IMR-90 (cell line): Measurements from ENCODE around the gene CCNL2. TPM values are rescaled to one million over a fixed set of nuclear protein-coding genes. Genes with fewer than 3 reads are reported as not detected.
"Not testable (repeated sequence)": the region's sequence is repeated elsewhere in the genome, so short reads cannot be mapped to it uniquely, and the experiment has no call there.

Source experiments
- ATAC-seq: fragments of 200-7000 bp; cut with Tn5 transposase; 2 replicates; pipeline ENCODE4 v1.9.1; 2020; ENCODE audit warnings: low read depth, mild to moderate bottlenecking, moderate library complexity
- BruUV-seq: library from RNA; stranded (reverse); fragments of 400-500 nt; replicated peaks from 2 replicates; lab custom pipeline; 2021; lab: Mats Ljungman, UMichigan
- CTCF ChIA-PET: fragments of 300-600 bp; formaldehyde crosslinking; extraction: SDS; loops from one replicate; lab custom pipeline; 2021; ENCODE audit warnings: antibody characterized with exemption; lab: Yijun Ruan, JAX
- POLR2A ChIA-PET: fragments of 300-600 bp; sonication (Branson Sonifier 250); formaldehyde crosslinking; loops from one replicate; lab custom pipeline; 2022; ENCODE audit warnings: antibody characterized with exemption; ENCODE audit not compliant: unreplicated experiment; lab: Charles Lee
- DNase-seq: peaks from one replicate; pipeline ENCODE4 v3.0.0; 2013
- H2AFZ ChIP-seq: replicated peaks from 2 replicates; pipeline ENCODE3; 2013; ENCODE audit warnings: low read length, mild to moderate bottlenecking; ENCODE audit not compliant: poor library complexity
- H2AK5ac ChIP-seq: 2 replicates; pipeline ENCODE4 v1.6.1; 2013; ENCODE audit warnings: low read depth, low read length, inconsistent platforms
- H2AK9ac ChIP-seq: replicated peaks from 2 replicates; pipeline ENCODE3; 2013; ENCODE audit warnings: mild to moderate bottlenecking, low read depth, low read length, moderate library complexity; ENCODE audit not compliant: poor library complexity
- H2BK120ac ChIP-seq: 2 replicates; pipeline ENCODE4 v1.6.1; 2013; ENCODE audit warnings: low read depth, low read length, inconsistent platforms
- H2BK15ac ChIP-seq: 3 replicates; pipeline ENCODE4 v1.6.1; 2013; ENCODE audit warnings: low read depth, low read length, inconsistent platforms
- H2BK20ac ChIP-seq: 2 replicates; pipeline ENCODE4 v1.6.1; 2013; ENCODE audit warnings: low read depth, mild to moderate bottlenecking, inconsistent platforms, low read length, moderate library complexity
- H2BK5ac ChIP-seq: 2 replicates; pipeline ENCODE4 v1.6.1; 2013; ENCODE audit warnings: mild to moderate bottlenecking, low read depth, low read length, inconsistent platforms; ENCODE audit not compliant: poor library complexity, severe bottlenecking
- H3K14ac ChIP-seq: replicated peaks from 2 replicates; pipeline ENCODE4 v1.6.1; 2013; ENCODE audit warnings: low read depth, low read length, inconsistent platforms
- H3K18ac ChIP-seq: 2 replicates; pipeline ENCODE4 v1.6.1; 2013; ENCODE audit warnings: low read depth, low read length, control low read depth
- H3K23ac ChIP-seq: 2 replicates; pipeline ENCODE4 v1.6.1; 2013; ENCODE audit warnings: low read depth, low read length, inconsistent platforms
- H3K27ac ChIP-seq: 2 replicates; pipeline ENCODE4 v1.5.1; 2013; ENCODE audit warnings: mild to moderate bottlenecking, control low read depth, low read length; ENCODE audit not compliant: insufficient read depth
- H3K27me3 ChIP-seq: 2 replicates; pipeline ENCODE4 v1.6.1; 2013; ENCODE audit warnings: low read length; ENCODE audit not compliant: control insufficient read depth, insufficient read depth
- H3K36me3 ChIP-seq: 2 replicates; pipeline ENCODE4 v1.6.1; 2013; ENCODE audit warnings: low read length, mixed read lengths; ENCODE audit not compliant: control insufficient read depth, insufficient read depth
- H3K4ac ChIP-seq: 2 replicates; pipeline ENCODE4 v1.6.1; 2013; ENCODE audit warnings: low read depth, low read length, inconsistent platforms
- H3K4me1 ChIP-seq: 2 replicates; pipeline ENCODE4 v1.6.1; 2013; ENCODE audit warnings: low read length, mixed read lengths; ENCODE audit not compliant: control insufficient read depth, insufficient read depth
- H3K4me2 ChIP-seq: 2 replicates; pipeline ENCODE4 v1.6.1; 2013; ENCODE audit warnings: low read depth, mild to moderate bottlenecking, control low read depth, low read length, moderate library complexity
- H3K4me3 ChIP-seq: 2 replicates; pipeline ENCODE4 v1.5.1; 2013; ENCODE audit warnings: low read depth, mild to moderate bottlenecking, control low read depth, low read length, moderate library complexity; ENCODE audit not compliant: insufficient read depth
- H3K56ac ChIP-seq: 2 replicates; pipeline ENCODE4 v1.6.1; 2013; ENCODE audit warnings: low read length, inconsistent platforms; ENCODE audit not compliant: insufficient read depth; ENCODE audit errors: extremely low read depth
- H3K79me1 ChIP-seq, 2 experiments: 2 replicates each; pipeline ENCODE4 v1.6.1; 2013; ENCODE audit warnings: low read length in 2 of 2, inconsistent platforms in 1 of 2, low read depth in 1 of 2
- H3K9ac ChIP-seq: 2 replicates; pipeline ENCODE4 v1.6.1; 2013; ENCODE audit warnings: low read depth, low read length, control low read depth
- H3K9me1 ChIP-seq: 2 replicates; pipeline ENCODE4 v1.6.1; 2013; ENCODE audit warnings: low read length, inconsistent platforms; ENCODE audit not compliant: insufficient read depth
- H3K9me3 ChIP-seq: 2 replicates; pipeline ENCODE4 v1.6.1; 2013; ENCODE audit warnings: low read length; ENCODE audit not compliant: control insufficient read depth, insufficient read depth
- H4K20me1 ChIP-seq: 2 replicates; pipeline ENCODE4 v1.6.1; 2013; ENCODE audit warnings: low read length, inconsistent platforms; ENCODE audit not compliant: insufficient read depth
- H4K5ac ChIP-seq: 2 replicates; pipeline ENCODE4 v1.6.1; 2013; ENCODE audit warnings: mild to moderate bottlenecking, low read depth, low read length, control low read depth
- H4K8ac ChIP-seq, 2 experiments: 2 replicates each; pipeline ENCODE4 v1.6.1; 2013; ENCODE audit warnings: low read depth in 2 of 2, low read length in 2 of 2, control low read depth in 1 of 2, inconsistent platforms in 1 of 2
- H4K91ac ChIP-seq: 2 replicates; pipeline ENCODE4 v1.6.1; 2013; ENCODE audit warnings: low read depth, low read length, inconsistent platforms; ENCODE audit not compliant: insufficient read depth
- WGBS, 2 experiments: methylation state at CpG; one replicate each; pipeline versions ENCODE4 v1.1.5 to v1.1.7; 2013; ENCODE audit warnings: missing lambda C conversion rate in 2 of 2; ENCODE audit not compliant: insufficient read length in 1 of 2; ENCODE audit errors: extremely low coverage in 2 of 2; 5-methylcytosine and 5-hydroxymethylcytosine counted together
- dilution Hi-C: fragments of 300-500 bp; cut with HindIII; formaldehyde crosslinking; loops from one replicate; pipeline ENCODE4 v1.14.3; 2018; ENCODE audit warnings: low sequenced_read_pairs; ENCODE audit not compliant: unreplicated experiment
- in situ Hi-C: fragments of 300-500 bp; cut with MboI; formaldehyde crosslinking; loops from 3 replicates; pipeline ENCODE4 v1.14.3; 2019; ENCODE audit warnings: low sequenced_read_pairs, inconsistent platforms, mixed read lengths
- intact Hi-C: fragments of 100-400 bp; cut with micrococcal nuclease; formaldehyde crosslinking; loops from 2 replicates; pipeline ENCODE4 v1.10.0; 2022
- polyA plus RNA-seq, 3 experiments: library from polyadenylated mRNA; depleted of rRNA; stranded (reverse); fragments of >200 nt; gene quantifications; 2 replicates each; pipeline ENCODE4 v1.2.3, GENCODE V29; 2012; ENCODE audit warnings: low replicate concordance in 1 of 3
- total RNA-seq: library from RNA; depleted of rRNA; stranded (reverse); fragments of >200 nt; gene quantifications from 2 replicates; pipeline ENCODE4 v1.2.3, GENCODE V29; 2012

CCNL2 gene
- total and polyA plus RNA-seq, 2 of the 4 experiments (the other 2 are of a cell fraction), result 53.9 to 239 TPM

GRCh38 chr1:1417825-1418463 lies 18.8 kb upstream of the CCNL2 start:
- CTCF ChIA-PET, result not testable (repeated sequence)

GRCh38 chr1:1417396-1417795 lies 18.3 kb upstream of the CCNL2 start:
- H2BK15ac ChIP-seq, H3K14ac ChIP-seq, H3K4me1 ChIP-seq, H2BK5ac ChIP-seq, H3K36me3 ChIP-seq, intact Hi-C loops, H3K18ac ChIP-seq, H4K8ac ChIP-seq, H2AK5ac ChIP-seq, H4K91ac ChIP-seq, H3K9ac ChIP-seq, H2BK120ac ChIP-seq, H3K4ac ChIP-seq, H4K5ac ChIP-seq, in situ Hi-C loops, H4K20me1 ChIP-seq, H3K4me3 ChIP-seq, H3K23ac ChIP-seq, H2AK9ac ChIP-seq, DNase-seq, H3K79me1 ChIP-seq, CTCF ChIA-PET, H3K9me1 ChIP-seq, H3K27ac ChIP-seq, H3K4me2 ChIP-seq, H3K9me3 ChIP-seq, H2AFZ ChIP-seq, H3K27me3 ChIP-seq, ATAC-seq, H2BK20ac ChIP-seq, dilution Hi-C loops, H3K56ac ChIP-seq, POLR2A ChIA-PET, BruUV-seq: not testable (repeated sequence)
- 70% methylated on average over 2 of the region's 5 CpGs; no CpG with 5 or more reads in 1 of the 2 experiments for WGBS, 2 experiments

More at GRCh38 chr1:1417825-1418463, 18.8 kb upstream of the CCNL2 start:
- H2BK120ac ChIP-seq, H4K5ac ChIP-seq, H3K79me1 ChIP-seq, H3K14ac ChIP-seq, H3K56ac ChIP-seq, H3K23ac ChIP-seq, H3K4me3 ChIP-seq, intact Hi-C loops, H3K18ac ChIP-seq, H3K36me3 ChIP-seq, H2AFZ ChIP-seq, H2BK20ac ChIP-seq, H3K9me1 ChIP-seq, in situ Hi-C loops, H4K20me1 ChIP-seq, H2AK5ac ChIP-seq, BruUV-seq, H4K8ac ChIP-seq, DNase-seq, H3K27me3 ChIP-seq, ATAC-seq, H3K9me3 ChIP-seq, H2AK9ac ChIP-seq, H3K9ac ChIP-seq, H2BK5ac ChIP-seq, H3K4me2 ChIP-seq, H3K4me1 ChIP-seq, H2BK15ac ChIP-seq, H3K27ac ChIP-seq, H4K91ac ChIP-seq, POLR2A ChIA-PET, H3K4ac ChIP-seq, dilution Hi-C loops: not testable (repeated sequence)
- 86% methylated on average over 17 of the region's 25 CpGs; no CpG with 5 or more reads in 1 of the 2 experiments for WGBS, 2 experiments
